Right lobe of liver (tissue), 4 donors: ENCODE data around the gene PRKCB.

Source experiments
- POLR2A ChIP-seq: fragments of 450-650 bp; IDR thresholded peaks from one replicate; pipeline ENCODE4 v1.6.1; 2017; ENCODE audit warnings: antibody characterized with exemption, mild to moderate bottlenecking
- TF ChIP-seq, protein P1 (sequence below), 4 donors: fragments of 200-600 bp in 3 of 4; fragments of 450-650 bp in 1 of 4; IDR thresholded peaks; one replicate each; pipeline versions ENCODE4 v1.5.1 to v1.8.0; 2016 to 2022; ENCODE audit warnings: antibody characterized with exemption in 4 of 4, mild to moderate bottlenecking in 2 of 4
- donor health status: DM: no; HTN: no; CAD: no.
- donor health status: DM: no; HTN: no; CAD: no.
- donor health status: DM: no; HTN: yes; CAD: no.

DNA sequence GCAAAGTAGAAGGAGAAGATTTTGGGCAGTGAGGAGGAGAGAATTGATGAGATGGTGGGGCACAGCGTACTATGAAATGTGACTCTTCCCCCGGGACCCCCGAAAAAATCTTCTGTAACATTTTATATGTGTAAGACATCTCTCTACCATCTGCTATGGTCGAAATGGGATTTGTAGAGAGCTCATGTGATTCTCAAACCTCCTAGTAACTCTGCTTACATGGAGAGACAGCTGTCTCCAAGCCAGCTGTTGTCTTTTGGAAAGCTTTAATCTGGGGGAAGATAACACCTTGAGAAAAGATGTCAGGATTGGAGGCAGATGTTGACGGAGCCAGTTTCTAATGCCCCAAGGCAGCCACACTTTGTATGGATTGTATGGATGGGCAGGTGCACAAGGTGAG lies 94.1 kb downstream of the PRKCB start:
- TF ChIP-seq, protein P1, sequence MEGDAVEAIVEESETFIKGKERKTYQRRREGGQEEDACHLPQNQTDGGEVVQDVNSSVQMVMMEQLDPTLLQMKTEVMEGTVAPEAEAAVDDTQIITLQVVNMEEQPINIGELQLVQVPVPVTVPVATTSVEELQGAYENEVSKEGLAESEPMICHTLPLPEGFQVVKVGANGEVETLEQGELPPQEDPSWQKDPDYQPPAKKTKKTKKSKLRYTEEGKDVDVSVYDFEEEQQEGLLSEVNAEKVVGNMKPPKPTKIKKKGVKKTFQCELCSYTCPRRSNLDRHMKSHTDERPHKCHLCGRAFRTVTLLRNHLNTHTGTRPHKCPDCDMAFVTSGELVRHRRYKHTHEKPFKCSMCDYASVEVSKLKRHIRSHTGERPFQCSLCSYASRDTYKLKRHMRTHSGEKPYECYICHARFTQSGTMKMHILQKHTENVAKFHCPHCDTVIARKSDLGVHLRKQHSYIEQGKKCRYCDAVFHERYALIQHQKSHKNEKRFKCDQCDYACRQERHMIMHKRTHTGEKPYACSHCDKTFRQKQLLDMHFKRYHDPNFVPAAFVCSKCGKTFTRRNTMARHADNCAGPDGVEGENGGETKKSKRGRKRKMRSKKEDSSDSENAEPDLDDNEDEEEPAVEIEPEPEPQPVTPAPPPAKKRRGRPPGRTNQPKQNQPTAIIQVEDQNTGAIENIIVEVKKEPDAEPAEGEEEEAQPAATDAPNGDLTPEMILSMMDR (IDR thresholded peaks at IDR 0.05), result no peak
- TF ChIP-seq POLR2A, result no peak
